ENCODE data around the gene GET4.
"Not testable (repeated sequence)": the region's sequence is repeated elsewhere in the genome, so short reads cannot be mapped to it uniquely, and the experiment has no call there.

The GET4 gene

GRCh38 chr7:845731-846130 lies 30.6 kb upstream of the GET4 start:
- no peak for DNase-seq (ENCODE audit: low read depth)

DNA sequence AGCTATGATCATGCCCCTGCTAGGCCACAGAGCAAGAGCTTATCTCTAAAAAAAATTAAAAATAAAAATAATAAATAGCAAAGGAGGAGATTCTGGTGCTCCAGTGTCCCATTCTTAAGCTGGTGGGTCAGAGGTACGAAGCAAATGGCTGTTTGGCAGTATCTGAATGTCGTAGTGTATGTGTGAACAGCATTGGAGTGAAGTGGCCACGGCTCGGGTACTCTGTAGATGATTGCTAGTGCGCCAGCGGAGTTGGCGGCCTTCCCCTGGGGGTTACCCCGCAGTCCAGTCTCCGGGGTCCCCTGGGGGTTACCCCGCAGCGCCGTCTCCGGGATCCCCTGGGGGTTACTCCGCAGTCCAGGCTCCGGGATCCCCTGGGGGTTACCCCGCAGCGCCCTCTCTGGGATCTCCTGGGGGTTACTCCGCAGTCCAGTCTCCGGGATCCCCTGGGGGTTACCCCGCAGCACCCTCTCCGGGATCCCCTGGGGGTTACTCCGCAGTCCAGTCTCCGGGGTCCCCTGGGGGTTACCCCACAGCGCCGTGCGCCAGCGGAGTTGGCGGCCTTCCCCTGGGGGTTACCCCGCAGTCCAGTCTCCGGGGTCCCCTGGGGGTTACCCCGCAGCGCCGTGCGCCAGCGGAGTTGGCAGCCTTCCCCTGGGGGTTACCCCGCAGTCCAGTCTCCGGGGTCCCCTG lies 29.2 kb upstream of the GET4 start:
- not testable (repeated sequence) for DNase-seq (ENCODE audit: low read depth)

- not testable (repeated sequence) for DNase-seq (ENCODE audit: low read depth)
These were observed 28.6 kb upstream of the GET4 start for GRCh38 chr7:847728-848127.

DNA sequence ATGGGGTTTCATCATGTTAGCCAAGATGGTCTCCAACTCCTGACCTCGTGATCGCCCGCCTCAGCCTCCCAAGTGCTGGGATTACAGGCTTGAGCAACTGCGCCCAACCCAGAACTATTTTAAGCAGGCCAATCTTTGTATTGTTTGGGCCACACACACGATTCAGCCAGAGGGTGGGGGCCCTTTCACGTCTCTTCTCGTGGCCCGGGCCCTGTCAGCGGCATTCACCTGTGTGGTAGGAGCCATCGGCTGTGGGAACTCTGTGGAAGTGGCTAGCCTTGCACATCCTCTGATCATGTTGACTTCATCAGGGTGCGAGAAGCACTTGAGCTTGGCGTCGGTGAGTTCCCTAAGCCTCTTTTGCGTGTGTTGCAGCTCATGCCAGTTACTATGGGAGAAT lies 27.2 kb upstream of the GET4 start:
- DNase-seq (ENCODE audit: low read depth): no peak

GRCh38 chr7:849781-850180 lies 26.6 kb upstream of the GET4 start:
- no peak for DNase-seq (ENCODE audit: low read depth)

DNA sequence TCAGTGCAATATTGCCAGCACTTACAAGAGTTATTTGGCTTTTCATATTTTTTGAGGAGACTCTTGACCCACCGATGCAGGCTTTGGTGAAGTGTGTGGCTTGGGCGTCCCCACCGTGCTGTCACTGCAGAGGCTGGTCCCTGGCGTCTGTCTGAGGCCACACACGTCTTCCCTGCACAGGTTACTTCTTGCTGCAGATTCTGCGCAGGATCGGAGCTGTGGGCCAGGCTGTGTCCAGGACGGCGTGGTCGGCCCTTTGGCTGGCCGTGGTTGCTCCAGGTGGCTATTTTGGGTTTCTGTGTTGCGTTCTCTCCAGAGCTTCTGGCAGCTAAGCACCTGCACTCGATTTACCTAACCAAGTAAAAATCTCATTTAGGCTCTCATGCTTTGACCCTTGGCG lies 25.1 kb upstream of the GET4 start:
- DNase-seq (ENCODE audit: low read depth): no peak

GRCh38 chr7:853366-854117 lies 22.8 kb upstream of the GET4 start:
- DNase-seq (ENCODE audit: low read depth): no peak

DNA sequence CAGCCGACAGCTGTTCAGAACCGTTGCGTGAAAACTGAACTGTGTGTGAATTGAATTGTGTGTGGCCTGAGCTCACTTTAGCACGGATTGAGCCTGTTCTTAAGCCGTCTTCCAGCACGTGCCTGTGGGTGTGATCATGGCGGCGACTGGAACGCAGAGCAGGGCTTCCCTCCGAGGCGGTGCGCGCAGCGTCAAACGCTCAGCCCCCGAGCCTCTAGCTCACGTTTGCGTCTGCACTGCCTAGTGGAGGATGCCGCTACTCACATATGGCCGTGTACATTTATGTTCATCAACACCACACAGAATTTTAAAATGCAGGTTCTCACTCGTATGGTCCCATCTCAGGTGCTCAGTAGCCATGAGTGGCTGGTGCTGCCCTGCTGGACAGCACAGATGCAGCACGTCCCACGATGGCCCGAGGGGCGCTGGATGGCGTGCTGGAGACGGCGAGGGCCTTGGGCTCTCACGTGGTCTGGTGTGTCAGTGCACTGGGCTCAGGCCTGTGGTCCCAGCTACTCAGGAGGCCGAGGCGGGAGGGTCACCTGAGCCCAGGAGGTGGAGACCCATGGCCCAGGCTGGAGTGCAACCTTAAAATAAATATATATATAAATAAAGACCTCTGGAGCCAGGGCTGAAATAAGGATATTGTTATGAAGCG lies 22.1 kb upstream of the GET4 start:
- no peak for DNase-seq (ENCODE audit: low read depth)

DNA sequence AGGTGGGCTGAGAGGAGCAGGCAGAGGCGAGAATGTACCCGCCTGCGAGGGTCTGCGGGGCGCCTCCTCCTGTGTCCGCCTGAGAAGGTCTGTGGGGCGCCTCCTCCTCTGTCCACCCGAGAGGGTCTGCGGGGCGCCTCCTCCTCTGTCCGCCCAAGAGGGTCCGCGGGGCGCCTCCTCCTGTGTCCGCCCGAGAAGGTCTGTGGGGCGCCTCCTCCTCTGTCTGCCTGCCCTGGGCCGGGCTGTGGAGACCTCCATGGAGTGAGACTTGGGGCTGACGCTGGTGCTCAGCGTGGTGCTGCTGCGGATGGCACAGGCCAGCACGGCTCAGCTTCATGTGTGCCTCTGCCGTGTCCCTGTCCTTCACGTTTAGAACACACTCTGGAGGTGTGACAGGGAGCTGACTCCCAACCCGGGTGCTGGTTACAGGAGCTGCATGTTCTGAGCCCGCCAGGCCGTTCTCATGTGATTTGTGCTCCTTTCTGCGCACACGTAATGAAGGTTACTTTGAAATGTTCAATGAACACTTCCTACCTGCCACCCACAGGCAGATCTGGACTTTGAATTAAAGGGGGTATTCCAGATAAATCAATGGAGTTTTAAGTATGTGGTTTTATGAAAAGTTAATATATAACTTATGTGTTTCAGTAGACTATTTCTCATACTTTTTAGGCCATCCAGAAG lies 20.5 kb upstream of the GET4 start:
- no peak for DNase-seq (ENCODE audit: low read depth)

- no peak for DNase-seq (ENCODE audit: low read depth)
These were observed 19.8 kb upstream of the GET4 start for GRCh38 chr7:856444-857095.

DNA sequence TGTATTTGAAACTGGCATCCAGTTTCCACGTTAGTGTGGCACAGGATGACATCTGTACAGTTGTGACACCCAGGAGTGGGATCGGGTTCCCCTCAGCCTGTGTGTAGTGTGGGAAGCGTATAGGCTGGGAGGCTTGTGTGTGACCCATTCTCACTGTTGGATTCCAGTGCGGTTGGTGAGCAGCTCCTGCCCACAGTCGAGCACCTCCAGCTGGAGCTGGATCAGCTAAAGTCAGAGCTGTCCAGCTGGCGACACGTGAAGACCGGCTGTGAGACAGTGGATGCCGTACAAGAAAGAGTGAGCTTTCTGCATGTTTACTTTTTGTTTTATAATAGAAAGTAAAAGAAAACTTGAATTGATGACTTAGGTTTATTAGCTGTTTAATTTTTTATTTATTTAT lies 18.7 kb upstream of the GET4 start:
- no peak for DNase-seq (ENCODE audit: low read depth)

DNA sequence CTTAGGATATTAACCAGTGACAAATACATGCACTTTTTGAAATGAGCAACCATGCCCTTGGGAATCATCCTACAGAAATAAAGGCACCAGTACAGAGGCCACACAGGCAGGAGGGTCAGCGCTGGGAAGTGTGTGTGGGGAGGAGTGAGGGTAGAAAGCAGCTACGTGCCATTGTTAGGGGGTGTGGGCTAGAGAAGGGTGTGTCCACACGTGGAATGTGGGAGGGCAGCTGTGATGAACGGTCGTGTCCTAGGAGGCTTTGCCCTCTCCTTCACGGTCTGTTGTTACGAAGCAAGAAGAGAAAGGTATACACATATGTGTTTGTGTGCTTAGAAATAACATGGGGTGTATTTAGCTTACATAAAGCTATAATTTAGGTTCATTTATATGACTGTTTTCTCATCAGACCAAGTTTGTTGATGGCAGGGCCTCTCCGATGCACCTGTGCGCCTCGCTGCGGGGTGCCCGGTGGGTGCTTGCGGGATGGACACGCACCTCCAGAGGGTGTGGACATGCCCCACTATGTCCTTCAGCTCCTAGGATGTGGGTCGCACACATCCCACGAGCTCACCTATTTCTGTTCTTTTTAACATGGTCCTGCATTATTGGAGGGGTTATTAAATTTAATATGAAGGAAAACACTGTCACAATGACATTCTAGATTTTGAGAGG lies 16.9 kb upstream of the GET4 start:
- no peak for DNase-seq (ENCODE audit: low read depth)

DNA sequence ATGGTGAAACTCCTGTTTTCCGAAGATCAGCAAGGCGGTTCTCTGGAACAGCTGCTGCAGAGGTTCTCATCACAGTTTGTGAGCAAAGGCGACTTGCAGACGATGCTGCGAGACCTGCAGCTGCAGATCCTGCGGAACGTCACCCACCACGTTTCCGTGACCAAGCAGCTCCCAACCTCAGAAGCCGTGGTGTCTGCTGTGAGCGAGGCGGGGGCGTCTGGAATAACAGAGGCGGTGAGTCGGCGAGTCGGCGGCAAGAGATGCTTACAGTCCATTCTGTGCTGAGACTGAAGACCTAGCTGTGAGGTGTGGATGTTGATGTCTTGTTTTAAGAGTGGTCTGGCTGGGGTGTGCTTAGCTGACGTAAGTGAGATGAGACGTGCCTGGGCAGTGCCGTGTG lies 16.2 kb upstream of the GET4 start:
- DNase-seq (ENCODE audit: low read depth): no peak

- no peak for DNase-seq (ENCODE audit: low read depth)
These were observed 15.1 kb upstream of the GET4 start for GRCh38 chr7:861222-861621.

- DNase-seq (ENCODE audit: low read depth): no peak
These were observed 14.2 kb upstream of the GET4 start for GRCh38 chr7:862157-862556.

GRCh38 chr7:863106-863505 lies 13.2 kb upstream of the GET4 start:
- DNase-seq (ENCODE audit: low read depth): no peak

- DNase-seq (ENCODE audit: low read depth): no peak
These were observed 10.4 kb upstream of the GET4 start for GRCh38 chr7:865921-866320.

GRCh38 chr7:867001-867405 lies 9.4 kb upstream of the GET4 start:
- peak; percentile 65 for DNase-seq (ENCODE audit: low read depth)

DNA sequence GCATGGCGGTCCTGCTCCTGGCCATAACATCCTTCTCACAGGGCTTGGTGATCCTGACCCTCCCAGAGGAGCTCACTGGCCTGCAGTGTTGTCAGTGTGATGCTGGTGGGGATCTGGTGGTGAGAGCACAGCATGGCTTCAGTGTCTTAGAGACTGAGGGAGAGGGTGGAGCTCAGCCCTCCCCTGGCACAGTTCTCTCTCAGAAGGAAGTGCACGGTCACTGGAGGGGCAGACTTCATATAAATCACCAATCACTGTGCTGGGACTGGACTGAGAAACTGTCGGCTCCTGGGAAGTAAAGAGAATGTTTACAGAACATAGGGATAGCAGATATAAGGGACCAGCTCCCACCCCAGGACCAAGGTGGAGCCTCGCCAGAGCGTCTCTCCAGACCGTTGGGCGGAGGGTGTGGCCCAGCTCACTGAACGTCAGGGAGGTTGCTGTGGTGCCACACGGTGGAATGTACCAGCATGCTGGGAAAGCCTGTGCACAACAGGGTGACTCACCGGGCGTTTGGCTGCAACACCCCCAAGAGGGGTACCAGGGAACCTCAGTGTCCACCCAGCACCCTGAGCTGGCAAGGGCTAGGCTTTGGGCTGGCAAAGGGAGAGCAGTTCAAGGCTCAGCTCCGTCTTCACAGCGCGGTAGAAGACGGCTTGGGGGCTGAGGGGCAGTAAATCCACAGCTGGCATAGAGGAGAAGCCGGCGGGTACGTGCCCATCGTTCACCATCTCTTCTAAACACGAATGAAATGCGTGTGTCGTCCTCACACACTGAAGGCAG lies 8.8 kb upstream of the GET4 start:
- peak; percentile 83 for DNase-seq (ENCODE audit: low read depth)

- no peak for DNase-seq (ENCODE audit: low read depth)
These were observed 8.2 kb upstream of the GET4 start for GRCh38 chr7:868189-868486.

GRCh38 chr7:869348-869747 lies 7.0 kb upstream of the GET4 start:
- DNase-seq (ENCODE audit: low read depth): no peak

All from amniotic epithelial cell (primary cell).